Measurements from ENCODE around the gene HS6ST2.

Gene HS6ST2

GRCh38 chrX:132848296-132848970 lies 110.0 kb downstream of the HS6ST2 start:
- no peak for DNase-seq (ENCODE audit: low spot score)

GRCh38 chrX:132843363-132843762 lies 115.1 kb downstream of the HS6ST2 start:
- DNase-seq (ENCODE audit: low spot score), result no peak

GRCh38 chrX:132842460-132843238 lies 115.8 kb downstream of the HS6ST2 start:
- no peak for DNase-seq (ENCODE audit: low spot score)

GRCh38 chrX:132837967-132838366 lies 120.5 kb downstream of the HS6ST2 start:
- no peak for DNase-seq (ENCODE audit: low spot score)

GRCh38 chrX:132837126-132837525 lies 121.3 kb downstream of the HS6ST2 start:
- no peak for DNase-seq (ENCODE audit: low spot score)

- DNase-seq (ENCODE audit: low spot score), result no peak
These were observed 122.0 kb downstream of the HS6ST2 start for GRCh38 chrX:132836471-132836870.

- DNase-seq (ENCODE audit: low spot score), result no peak
These were observed 123.7 kb downstream of the HS6ST2 start for GRCh38 chrX:132834741-132835140.

- no peak for DNase-seq (ENCODE audit: low spot score)
These were observed 124.3 kb downstream of the HS6ST2 start for GRCh38 chrX:132834109-132834508.

GRCh38 chrX:132833373-132833772 lies 125.1 kb downstream of the HS6ST2 start:
- DNase-seq (ENCODE audit: low spot score), result no peak

GRCh38 chrX:132831336-132831973 lies 127.0 kb downstream of the HS6ST2 start:
- DNase-seq (ENCODE audit: low spot score), result no peak

- DNase-seq (ENCODE audit: low spot score), result no peak
These were observed 135.8 kb downstream of the HS6ST2 start for GRCh38 chrX:132822634-132823012.

GRCh38 chrX:132821974-132822633 lies 136.3 kb downstream of the HS6ST2 start:
- DNase-seq (ENCODE audit: low spot score), result no peak

GRCh38 chrX:132820675-132821074 lies 137.8 kb downstream of the HS6ST2 start:
- no peak for DNase-seq (ENCODE audit: low spot score)

GRCh38 chrX:132819711-132820264 lies 138.6 kb downstream of the HS6ST2 start:
- no peak for DNase-seq (ENCODE audit: low spot score)

- no peak for DNase-seq (ENCODE audit: low spot score)
These were observed 139.8 kb downstream of the HS6ST2 start for GRCh38 chrX:132818638-132819037.

GRCh38 chrX:132815643-132816042 lies 142.8 kb downstream of the HS6ST2 start:
- no peak for DNase-seq (ENCODE audit: low spot score)

- DNase-seq (ENCODE audit: low spot score), result no peak
These were observed 147.3 kb downstream of the HS6ST2 start for GRCh38 chrX:132810964-132811712.

GRCh38 chrX:132810488-132810887 lies 147.9 kb downstream of the HS6ST2 start:
- no peak for DNase-seq (ENCODE audit: low spot score)

- DNase-seq (ENCODE audit: low spot score), result no peak
These were observed 148.8 kb downstream of the HS6ST2 start for GRCh38 chrX:132809581-132809980.

- DNase-seq (ENCODE audit: low spot score), result no peak
These were observed 150.9 kb downstream of the HS6ST2 start for GRCh38 chrX:132807411-132808030.

GRCh38 chrX:132802033-132802432 lies 156.4 kb downstream of the HS6ST2 start:
- DNase-seq (ENCODE audit: low spot score), result no peak

All from HuH-7.5 (cell line).